Sigmoid colon (tissue), 7 donors: ENCODE measurements around the gene BHLHE23. TPM values are rescaled to one million over a fixed set of nuclear protein-coding genes. Genes with fewer than 3 reads are reported as not detected.

Experiments
- DNase-seq: peaks from one replicate; pipeline ENCODE4 v3.0.0-alpha.2; 2019
- H3K27ac ChIP-seq, 4 donors: fragments of 200-600 bp; sonication (generic); one replicate each; pipeline ENCODE4 v1.5.1; 2016 to 2019; ENCODE audit warnings: mild to moderate bottlenecking in 1 of 4
- H3K27me3 ChIP-seq, 3 donors: fragments of 200-600 bp; sonication (generic); one replicate each; pipeline ENCODE4 v1.5.1; 2019; ENCODE audit warnings: mild to moderate bottlenecking in 1 of 3
- H3K36me3 ChIP-seq, 4 donors: fragments of 200-600 bp; sonication (generic); one replicate each; pipeline ENCODE4 v1.5.1; 2016 to 2019
- H3K4me1 ChIP-seq, 4 donors: fragments of 200-600 bp; sonication (generic); one replicate each; pipeline ENCODE4 v1.5.1; 2017 to 2019
- H3K4me3 ChIP-seq, 4 donors: fragments of 200-600 bp; sonication (generic); one replicate each; pipeline ENCODE4 v1.5.1; 2017 to 2019; ENCODE audit warnings: mild to moderate bottlenecking in 2 of 4, moderate library complexity in 1 of 4
- H3K9me3 ChIP-seq, 4 donors: fragments of 200-600 bp in 3 of 4; sonication (generic) in 3 of 4; one replicate each; pipeline versions ENCODE4 v1.5.1 to v1.6.1; 2013 to 2019
- EP300 ChIP-seq, 4 donors: sonication (generic); formaldehyde crosslinking; IDR thresholded peaks; one replicate each; pipeline ENCODE4 v1.6.1; 2017; ENCODE audit warnings: antibody characterized with exemption in 4 of 4
- POLR2A ChIP-seq, 2 donors: fragments of 450-650 bp; IDR thresholded peaks; one replicate each; pipeline ENCODE4 v1.6.1; 2016; ENCODE audit warnings: antibody characterized with exemption in 2 of 2, mild to moderate bottlenecking in 2 of 2, moderate library complexity in 2 of 2
- POLR2AphosphoS5 ChIP-seq, 4 donors: sonication (generic); formaldehyde crosslinking; IDR thresholded peaks; one replicate each; pipeline ENCODE4 v1.6.1; 2017; ENCODE audit warnings: antibody characterized with exemption in 4 of 4
- WGBS, 2 donors: extraction: QIAGEN DNeasy Blood & Tissue Kit; methylation state at CpG; one replicate each; pipeline ENCODE4 v1.1.7; 2013; 5-methylcytosine and 5-hydroxymethylcytosine counted together
- intact Hi-C: fragments of 100-400 bp; cut with DNase I; formaldehyde crosslinking; loops from one replicate; pipeline ENCODE4 v1.15.1; 2023
- polyA plus RNA-seq, 3 donors: library from polyadenylated mRNA; stranded (reverse); fragments of 200-250 nt; gene quantifications; one replicate each; pipeline ENCODE4 v1.2.3, GENCODE V29; 2013
- total RNA-seq, 4 donors: library from RNA; depleted of rRNA; stranded (reverse); fragments of >200 nt; gene quantifications; one replicate each; pipeline ENCODE4 v1.1.0, GENCODE V29; 2016
- TF ChIP-seq, protein P1 (sequence below), 4 experiments: fragments of 450-650 bp in 3 of 4; fragments of 200-600 bp in 1 of 4; IDR thresholded peaks; one replicate each; pipeline ENCODE4 v1.5.1; 2016 to 2019; ENCODE audit warnings: antibody characterized with exemption in 4 of 4, mild to moderate bottlenecking in 3 of 4, moderate library complexity in 2 of 4
- donor health status: healthy with polysubstance abuse.
- donor health status: Bipolar disorder and iron deficiency.
- donor health status: healthy.

The BHLHE23 gene
- total and polyA plus RNA-seq, 7 donors: not detected

DNA sequence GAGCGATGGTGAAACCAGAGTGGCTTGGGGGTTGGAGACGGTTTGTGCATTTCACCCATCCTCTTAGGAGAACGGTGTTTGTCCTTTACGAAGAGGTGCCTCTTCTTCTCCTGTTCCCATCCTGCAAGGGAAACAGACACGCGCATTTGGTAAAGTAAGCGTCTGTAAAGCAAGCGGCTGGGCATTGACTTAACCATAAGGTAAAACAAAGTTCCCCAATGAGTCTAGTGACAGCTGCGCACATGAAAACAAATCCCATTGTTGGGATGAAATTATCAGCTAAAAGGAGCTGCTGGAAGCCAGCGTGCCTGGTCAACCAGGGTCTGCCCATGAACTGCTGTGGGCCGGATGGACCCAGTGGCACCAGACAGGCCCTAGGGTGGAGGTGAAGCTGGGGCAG lies 5.8 kb downstream of the BHLHE23 start:
- no peak for TF ChIP-seq POLR2AphosphoS5 (IDR thresholded peaks at IDR 0.05)
- Histone ChIP-seq H3K27me3 (peaks cover 29 to 100% (median 79%) of the 10 kb centered on the region in 3 donors), H3K36me3 (no peaks in the 10 kb centered on the region), H3K4me1 (peaks cover 0 to 9% (median 0%) of the 10 kb centered on the region in 4 donors), H3K4me3 (no peak overlapping the region), H3K9me3 (no peaks in the 10 kb centered on the region), H3K27ac (no peak overlapping the region)
- WGBS, 2 donors: 51 to 60% methylated on average over 11 of the region's 11 CpGs
- intact Hi-C loops: no loop called here
- DNase-seq: no peak

DNA sequence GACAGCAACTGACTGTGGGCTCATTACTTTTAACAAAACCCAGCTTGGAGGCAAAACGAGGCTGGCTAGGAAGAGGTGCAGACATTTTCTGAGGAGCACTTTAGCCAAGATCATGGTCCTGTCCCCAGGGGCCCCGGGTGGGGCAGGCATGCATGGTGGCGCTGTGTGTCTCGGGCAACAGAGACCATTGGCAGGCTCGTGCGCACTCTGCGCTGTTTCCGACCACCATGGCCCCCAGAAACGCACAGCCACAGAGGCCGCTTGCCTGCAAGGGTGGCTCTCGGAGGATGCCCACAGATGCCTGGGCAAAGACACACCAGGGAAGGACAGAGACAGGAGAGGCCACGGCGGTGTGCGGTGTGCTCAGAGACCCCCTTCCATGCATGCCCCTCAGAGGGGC lies 6.7 kb downstream of the BHLHE23 start:
- intact Hi-C loops: no loop called here
- peaks cover 20 to 94% (median 69%) of the 10 kb centered on the region in 3 donors for H3K27me3 ChIP-seq

DNA sequence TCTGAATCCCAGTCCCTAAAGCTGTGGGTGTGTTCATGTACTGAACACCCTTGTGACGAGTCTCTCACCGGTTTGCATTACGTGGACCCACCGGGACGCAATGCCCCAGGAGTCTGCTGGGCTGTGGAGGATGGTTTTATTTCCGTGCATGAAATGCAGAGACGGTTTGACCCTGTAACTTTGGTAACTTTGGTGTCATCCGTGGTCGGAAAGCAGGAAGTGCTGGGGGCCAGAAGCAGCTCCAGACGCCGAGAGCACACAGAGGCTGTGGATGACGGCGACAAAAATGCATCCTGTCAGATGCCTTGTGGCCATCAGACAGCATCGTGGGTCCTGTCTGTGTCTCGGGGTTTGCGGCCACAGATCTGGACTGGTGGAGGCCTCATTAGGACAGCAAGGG lies 7.2 kb downstream of the BHLHE23 start:
- H3K4me1 ChIP-seq: peaks cover 0 to under 1% (median 0%) of the 10 kb centered on the region in 4 donors
- 55 to 78% methylated on average over 16 of the region's 16 CpGs for WGBS, 2 donors
- peaks cover 15 to 92% (median 65%) of the 10 kb centered on the region in 3 donors for H3K27me3 ChIP-seq
- H3K9me3 ChIP-seq: no peaks in the 10 kb centered on the region
- H3K36me3 ChIP-seq: no peaks in the 10 kb centered on the region
- no peak for DNase-seq
- intact Hi-C loops: no loop called here
- no peak overlapping the region for H3K4me3 ChIP-seq
- no peak overlapping the region for H3K27ac ChIP-seq
- TF ChIP-seq EP300 (IDR thresholded peaks at IDR 0.05) (no peak), POLR2A (IDR thresholded peaks at IDR 0.05) (no peak), POLR2AphosphoS5 (IDR thresholded peaks at IDR 0.05) (no peak)
- TF ChIP-seq, protein P1, sequence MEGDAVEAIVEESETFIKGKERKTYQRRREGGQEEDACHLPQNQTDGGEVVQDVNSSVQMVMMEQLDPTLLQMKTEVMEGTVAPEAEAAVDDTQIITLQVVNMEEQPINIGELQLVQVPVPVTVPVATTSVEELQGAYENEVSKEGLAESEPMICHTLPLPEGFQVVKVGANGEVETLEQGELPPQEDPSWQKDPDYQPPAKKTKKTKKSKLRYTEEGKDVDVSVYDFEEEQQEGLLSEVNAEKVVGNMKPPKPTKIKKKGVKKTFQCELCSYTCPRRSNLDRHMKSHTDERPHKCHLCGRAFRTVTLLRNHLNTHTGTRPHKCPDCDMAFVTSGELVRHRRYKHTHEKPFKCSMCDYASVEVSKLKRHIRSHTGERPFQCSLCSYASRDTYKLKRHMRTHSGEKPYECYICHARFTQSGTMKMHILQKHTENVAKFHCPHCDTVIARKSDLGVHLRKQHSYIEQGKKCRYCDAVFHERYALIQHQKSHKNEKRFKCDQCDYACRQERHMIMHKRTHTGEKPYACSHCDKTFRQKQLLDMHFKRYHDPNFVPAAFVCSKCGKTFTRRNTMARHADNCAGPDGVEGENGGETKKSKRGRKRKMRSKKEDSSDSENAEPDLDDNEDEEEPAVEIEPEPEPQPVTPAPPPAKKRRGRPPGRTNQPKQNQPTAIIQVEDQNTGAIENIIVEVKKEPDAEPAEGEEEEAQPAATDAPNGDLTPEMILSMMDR (IDR thresholded peaks at IDR 0.05): no peak

More for the DNA sequence above, 6.7 kb downstream of the BHLHE23 start:
- Histone ChIP-seq H3K4me3 (no peak overlapping the region), H3K36me3 (no peaks in the 10 kb centered on the region), H3K27ac (no peak overlapping the region), H3K9me3 (no peaks in the 10 kb centered on the region), H3K4me1 (peaks cover 0 to 5% (median 0%) of the 10 kb centered on the region in 4 donors)
- WGBS, 2 donors: 87 to 89% methylated on average over 14 of the region's 14 CpGs
- DNase-seq: no peak
- no peak for TF ChIP-seq POLR2AphosphoS5 (IDR thresholded peaks at IDR 0.05)
- TF ChIP-seq POLR2A (IDR thresholded peaks at IDR 0.05): no peak
- TF ChIP-seq EP300 (IDR thresholded peaks at IDR 0.05): no peak
- TF ChIP-seq, protein P1 (IDR thresholded peaks at IDR 0.05): no peak

DNA sequence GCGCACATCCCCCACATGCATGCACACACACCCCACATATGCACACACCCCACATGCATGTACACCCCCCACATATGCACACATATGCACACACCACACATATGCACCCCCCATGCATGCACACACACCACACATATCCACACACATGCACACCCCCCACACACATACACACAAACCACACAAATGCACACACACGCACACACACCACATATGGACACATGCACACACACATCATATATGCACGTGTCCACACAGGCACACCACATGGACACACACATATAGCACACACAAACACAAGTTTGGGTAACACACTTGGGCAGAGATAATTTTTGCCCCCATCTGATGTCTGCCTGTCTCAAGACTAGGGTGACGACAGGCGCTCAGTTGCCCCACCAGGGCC lies 8.3 kb downstream of the BHLHE23 start:
- Histone ChIP-seq H3K27ac (no peak overlapping the region), H3K36me3 (no peaks in the 10 kb centered on the region), H3K27me3 (peaks cover 6 to 90% (median 54%) of the 10 kb centered on the region in 3 donors), H3K4me3 (no peak overlapping the region), H3K4me1 (no peaks in the 10 kb centered on the region), H3K9me3 (no peaks in the 10 kb centered on the region)
- DNase-seq: no peak
- TF ChIP-seq POLR2AphosphoS5 (IDR thresholded peaks at IDR 0.05) (no peak), EP300 (IDR thresholded peaks at IDR 0.05) (no peak), POLR2A (IDR thresholded peaks at IDR 0.05) (no peak)
- TF ChIP-seq, protein P1 (IDR thresholded peaks at IDR 0.05): no peak
- whole genome bisulfite sequencing, 2 donors: 76 to 82% methylated on average over 5 of the region's 5 CpGs
- intact Hi-C loops: no loop called here

DNA sequence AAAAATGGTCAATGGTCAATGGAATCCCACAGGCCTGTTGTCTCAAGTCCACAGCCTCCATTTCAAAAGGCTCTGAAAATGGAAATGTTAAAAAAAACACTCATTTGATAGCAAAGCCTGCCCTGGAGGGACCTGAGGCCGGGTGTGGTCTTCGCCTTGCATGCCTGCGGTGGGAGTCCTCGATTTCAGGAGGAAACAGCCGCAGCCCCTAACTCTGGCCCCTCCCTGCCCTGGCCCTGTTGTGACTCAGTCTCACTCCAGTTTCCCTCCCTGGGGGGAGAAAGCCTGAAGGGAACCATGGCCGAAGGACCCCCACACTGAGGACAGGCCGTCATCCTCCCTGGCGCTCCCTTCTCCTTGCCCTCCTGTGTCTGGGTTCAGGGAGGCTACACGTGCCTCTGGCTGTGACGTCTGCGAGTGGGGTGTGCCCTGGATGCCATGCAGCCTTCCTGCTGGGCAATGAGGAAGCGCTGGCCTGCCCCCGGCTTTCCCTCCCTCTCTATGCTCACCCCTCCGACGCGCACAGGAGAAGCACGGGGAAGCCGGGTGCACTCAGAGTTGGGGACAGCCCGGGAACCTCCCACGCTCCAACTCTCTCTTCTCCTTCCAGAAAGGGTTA lies 9.2 kb downstream of the BHLHE23 start:
- Histone ChIP-seq H3K9me3 (no peaks in the 10 kb centered on the region), H3K27ac (no peak overlapping the region), H3K4me1 (no peaks in the 10 kb centered on the region), H3K36me3 (no peaks in the 10 kb centered on the region), H3K4me3 (no peak overlapping the region), H3K27me3 (peaks cover 2 to 88% (median 49%) of the 10 kb centered on the region in 3 donors)
- intact Hi-C loops: no loop called here
- 20 to 28% methylated on average over 20 of the region's 20 CpGs for WGBS, 2 donors
- no peak for TF ChIP-seq POLR2A (IDR thresholded peaks at IDR 0.05)
- TF ChIP-seq, protein P1 (IDR thresholded peaks at IDR 0.05): no peak
- TF ChIP-seq POLR2AphosphoS5 (IDR thresholded peaks at IDR 0.05): no peak
- no peak for TF ChIP-seq EP300 (IDR thresholded peaks at IDR 0.05)
- DNase-seq: no peak
